Uterus (tissue), 2 donors: Measurements from ENCODE around the gene PSME3.

Experiments used
- CTCF ChIP-seq, 4 experiments: fragments of 200-600 bp in 2 of 4; fragments of 450-650 bp in 2 of 4; sonication (generic) in 2 of 4; IDR thresholded peaks; one replicate each; pipeline ENCODE4 v1.5.1; 2016 to 2019; ENCODE audit warnings: antibody characterized with exemption in 4 of 4, mild to moderate bottlenecking in 2 of 4, moderate library complexity in 1 of 4
- POLR2A ChIP-seq, 2 donors: fragments of 450-650 bp; IDR thresholded peaks; one replicate each; pipeline ENCODE4 v1.6.1; 2016; ENCODE audit warnings: antibody characterized with exemption in 2 of 2, mild to moderate bottlenecking in 1 of 2, moderate library complexity in 1 of 2

- no peak for TF ChIP-seq CTCF (IDR thresholded peaks at IDR 0.05)
- no peak for TF ChIP-seq POLR2A (IDR thresholded peaks at IDR 0.05)
Measured at GRCh38 chr17:42798011-42798382, 35.2 kb upstream of the PSME3 start.
